Fibroblast of lung (primary cell): Measurements from ENCODE around the gene IER5L. TPM values are rescaled to one million over a fixed set of nuclear protein-coding genes. Genes with fewer than 3 reads are reported as not detected.

ENCODE experiments used
- DNase-seq, 2 donors: peaks; one replicate each; pipeline versions ENCODE4 v3.0.0 to v3.0.0-alpha.2; 2010; ENCODE audit warnings: low read depth in 2 of 2
- H2AFZ ChIP-seq: 2 replicates; pipeline ENCODE4 v1.5.1; 2012; ENCODE audit warnings: low read length, control low read depth, inconsistent platforms
- H3K27ac ChIP-seq: 2 replicates; pipeline ENCODE4 v1.5.1; 2011; ENCODE audit warnings: low read length, control low read depth; ENCODE audit not compliant: insufficient read depth
- H3K27me3 ChIP-seq: 2 replicates; pipeline ENCODE4 v1.5.1; 2011; ENCODE audit warnings: mild to moderate bottlenecking, low read length; ENCODE audit not compliant: control insufficient read depth, insufficient read depth
- H3K36me3 ChIP-seq: 2 replicates; pipeline ENCODE4 v1.5.1; 2011; ENCODE audit warnings: low read length; ENCODE audit not compliant: control insufficient read depth, insufficient read depth
- H3K4me1 ChIP-seq: 2 replicates; pipeline ENCODE4 v1.5.1; 2011; ENCODE audit warnings: low read length; ENCODE audit not compliant: control insufficient read depth, insufficient read depth; ENCODE audit errors: extremely low read depth
- H3K4me2 ChIP-seq: 2 replicates; pipeline ENCODE4 v1.5.1; 2011; ENCODE audit warnings: low read length, control low read depth; ENCODE audit not compliant: insufficient read depth; ENCODE audit errors: extremely low read depth
- H3K4me3 ChIP-seq, 4 experiments: fragments of 200-600 bp in 1 of 4; sonication (generic) in 1 of 4; replicated peaks in 1 of 4; 2 replicates each; pipeline ENCODE4 v1.5.1; 2011 to 2016; ENCODE audit warnings: low read length in 4 of 4, low read depth in 3 of 4, mild to moderate bottlenecking in 3 of 4, control low read depth in 2 of 4, inconsistent platforms in 1 of 4, mixed read lengths in 1 of 4; ENCODE audit not compliant: insufficient read depth in 1 of 4; ENCODE audit errors: control extremely low read depth in 1 of 4
- H3K79me2 ChIP-seq: 2 replicates; pipeline ENCODE4 v1.5.1; 2012; ENCODE audit warnings: mild to moderate bottlenecking, low read length, inconsistent platforms; ENCODE audit not compliant: control insufficient read depth, insufficient read depth
- H3K9ac ChIP-seq: 2 replicates; pipeline ENCODE4 v1.5.1; 2011; ENCODE audit warnings: mild to moderate bottlenecking, low read length, control low read depth; ENCODE audit not compliant: insufficient read depth
- H3K9me3 ChIP-seq: 2 replicates; pipeline ENCODE4 v1.5.1; 2012; ENCODE audit warnings: low read depth, low read length; ENCODE audit not compliant: control insufficient read depth, insufficient read depth
- H4K20me1 ChIP-seq: 2 replicates; pipeline ENCODE4 v1.5.1; 2011; ENCODE audit warnings: low read length; ENCODE audit not compliant: control insufficient read depth, insufficient read depth; ENCODE audit errors: extremely low read depth
- EZH2 ChIP-seq: IDR thresholded peaks from 2 replicates; pipeline ENCODE4 v1.5.1; 2012; ENCODE audit warnings: low read length, control low read depth, mild to moderate bottlenecking; ENCODE audit errors: missing control alignments
- polyA plus RNA-seq, 2 donors: library from polyadenylated mRNA; depleted of rRNA in 1 of 2; stranded (reverse) in 1 of 2; unstranded in 1 of 2; fragments of >200 nt; gene quantifications; 2 replicates each; pipeline ENCODE4 v1.2.1, GENCODE V29; 2011 to 2012; ENCODE audit warnings: missing spikeins in 1 of 2
- total RNA-seq: library from RNA; depleted of rRNA; stranded (reverse); fragments of >200 nt; gene quantifications from 2 replicates; pipeline ENCODE4 v1.2.1, GENCODE V29; 2014
- TF ChIP-seq, protein P1 (sequence below), 2 donors: IDR thresholded peaks in 1 of 2; conservative IDR thresholded peaks in 1 of 2; 1 replicate in 1 of 2; 2 replicates in 1 of 2; pipeline ENCODE4 v1.5.1; 2011 to 2012; ENCODE audit warnings: low read length in 2 of 2, control low read depth in 1 of 2, inconsistent platforms in 1 of 2, low read depth in 1 of 2, mild to moderate bottlenecking in 1 of 2

The IER5L gene
- total and polyA plus RNA-seq, 2 donors (not counting 1 experiment from before 2014, with no cell fraction given): 9.2 to 71.5 TPM

DNA sequence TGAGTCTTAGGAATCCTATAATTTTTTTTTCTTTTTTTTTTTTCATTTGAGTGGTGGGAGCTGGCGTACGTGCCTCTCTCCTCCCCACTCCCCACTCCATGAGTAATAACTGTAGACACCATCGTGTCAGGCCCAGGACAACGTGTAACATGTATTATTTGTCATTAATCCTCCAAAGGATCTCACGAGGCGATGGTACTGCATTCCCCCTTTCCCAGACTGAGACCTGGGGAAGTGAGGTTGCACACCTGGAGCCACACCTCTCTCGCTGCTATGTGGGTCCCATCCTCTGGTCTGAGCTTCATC lies 6.1 kb upstream of the IER5L start:
- no peaks in the 10 kb centered on the region for H3K36me3 ChIP-seq
- no peak for DNase-seq
- H3K27me3 ChIP-seq: no peaks in the 10 kb centered on the region
- H3K27ac ChIP-seq: no peak overlapping the region
- no peaks in the 10 kb centered on the region for H4K20me1 ChIP-seq
- H3K9me3 ChIP-seq: no peaks in the 10 kb centered on the region
- H3K4me2 ChIP-seq: no peak overlapping the region
- H3K79me2 ChIP-seq: no peaks in the 10 kb centered on the region
- peaks cover 2% of the 10 kb centered on the region for H3K4me1 ChIP-seq
- no peak for TF ChIP-seq EZH2
- TF ChIP-seq, protein P1, sequence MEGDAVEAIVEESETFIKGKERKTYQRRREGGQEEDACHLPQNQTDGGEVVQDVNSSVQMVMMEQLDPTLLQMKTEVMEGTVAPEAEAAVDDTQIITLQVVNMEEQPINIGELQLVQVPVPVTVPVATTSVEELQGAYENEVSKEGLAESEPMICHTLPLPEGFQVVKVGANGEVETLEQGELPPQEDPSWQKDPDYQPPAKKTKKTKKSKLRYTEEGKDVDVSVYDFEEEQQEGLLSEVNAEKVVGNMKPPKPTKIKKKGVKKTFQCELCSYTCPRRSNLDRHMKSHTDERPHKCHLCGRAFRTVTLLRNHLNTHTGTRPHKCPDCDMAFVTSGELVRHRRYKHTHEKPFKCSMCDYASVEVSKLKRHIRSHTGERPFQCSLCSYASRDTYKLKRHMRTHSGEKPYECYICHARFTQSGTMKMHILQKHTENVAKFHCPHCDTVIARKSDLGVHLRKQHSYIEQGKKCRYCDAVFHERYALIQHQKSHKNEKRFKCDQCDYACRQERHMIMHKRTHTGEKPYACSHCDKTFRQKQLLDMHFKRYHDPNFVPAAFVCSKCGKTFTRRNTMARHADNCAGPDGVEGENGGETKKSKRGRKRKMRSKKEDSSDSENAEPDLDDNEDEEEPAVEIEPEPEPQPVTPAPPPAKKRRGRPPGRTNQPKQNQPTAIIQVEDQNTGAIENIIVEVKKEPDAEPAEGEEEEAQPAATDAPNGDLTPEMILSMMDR (conservative IDR thresholded peaks at IDR 0.05 in 1 of 2, IDR thresholded peaks at IDR 0.05 in 1 of 2; ENCODE audit: low read depth in 1 of 2, low read length in 2 of 2): no peak
- no peak overlapping the region for H3K4me3 ChIP-seq
- no peak overlapping the region for H2AFZ ChIP-seq
- no peak overlapping the region for H3K9ac ChIP-seq

DNA sequence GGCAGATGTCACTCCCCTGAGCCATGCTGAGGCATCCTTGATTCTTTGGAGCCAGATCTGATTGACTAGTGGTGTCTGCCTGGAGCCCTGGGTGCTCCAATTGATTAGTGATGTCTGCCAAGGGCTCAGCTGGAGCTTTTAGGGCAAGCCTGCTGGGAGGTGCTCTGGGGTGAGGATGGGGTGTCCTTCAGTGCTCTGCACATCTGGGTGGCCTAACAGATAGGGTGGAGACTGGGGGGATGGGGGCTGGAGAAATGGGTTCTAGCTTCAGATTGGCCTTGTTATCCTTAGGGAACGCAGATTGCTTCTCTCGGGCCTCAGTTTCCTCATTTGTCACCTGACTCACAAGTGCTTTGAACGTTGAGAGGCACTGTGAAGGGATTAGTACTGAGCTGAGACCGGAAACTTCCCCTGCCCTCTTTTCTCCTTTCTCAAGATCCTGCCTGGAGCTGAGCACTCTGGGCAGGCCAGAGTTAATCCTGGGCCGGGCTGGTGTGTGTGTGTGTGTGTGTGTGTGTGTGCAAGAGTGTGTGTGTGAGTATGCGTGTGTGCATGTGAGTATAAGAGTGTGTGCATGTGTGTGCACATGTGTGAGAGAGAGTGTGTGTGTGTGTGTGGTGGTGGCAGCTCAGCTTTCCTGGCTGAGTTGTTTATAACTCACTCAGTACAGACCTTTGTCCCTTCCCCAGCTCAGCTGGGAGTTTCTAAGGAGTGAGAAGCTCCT lies 5.6 kb upstream of the IER5L start:
- H3K79me2 ChIP-seq: no peaks in the 10 kb centered on the region
- TF ChIP-seq EZH2: no peak
- TF ChIP-seq, protein P1 (conservative IDR thresholded peaks at IDR 0.05 in 1 of 2, IDR thresholded peaks at IDR 0.05 in 1 of 2; ENCODE audit: low read depth in 1 of 2, low read length in 2 of 2): no peak
- no peak overlapping the region for H3K9ac ChIP-seq
- no peak overlapping the region for H2AFZ ChIP-seq
- no peak for DNase-seq
- no peaks in the 10 kb centered on the region for H4K20me1 ChIP-seq
- H3K27me3 ChIP-seq: no peaks in the 10 kb centered on the region
- H3K9me3 ChIP-seq: no peaks in the 10 kb centered on the region
- no peak overlapping the region for H3K4me3 ChIP-seq
- peaks cover 2% of the 10 kb centered on the region for H3K4me1 ChIP-seq
- no peaks in the 10 kb centered on the region for H3K36me3 ChIP-seq
- H3K27ac ChIP-seq: no peak overlapping the region
- H3K4me2 ChIP-seq: no peak overlapping the region

DNA sequence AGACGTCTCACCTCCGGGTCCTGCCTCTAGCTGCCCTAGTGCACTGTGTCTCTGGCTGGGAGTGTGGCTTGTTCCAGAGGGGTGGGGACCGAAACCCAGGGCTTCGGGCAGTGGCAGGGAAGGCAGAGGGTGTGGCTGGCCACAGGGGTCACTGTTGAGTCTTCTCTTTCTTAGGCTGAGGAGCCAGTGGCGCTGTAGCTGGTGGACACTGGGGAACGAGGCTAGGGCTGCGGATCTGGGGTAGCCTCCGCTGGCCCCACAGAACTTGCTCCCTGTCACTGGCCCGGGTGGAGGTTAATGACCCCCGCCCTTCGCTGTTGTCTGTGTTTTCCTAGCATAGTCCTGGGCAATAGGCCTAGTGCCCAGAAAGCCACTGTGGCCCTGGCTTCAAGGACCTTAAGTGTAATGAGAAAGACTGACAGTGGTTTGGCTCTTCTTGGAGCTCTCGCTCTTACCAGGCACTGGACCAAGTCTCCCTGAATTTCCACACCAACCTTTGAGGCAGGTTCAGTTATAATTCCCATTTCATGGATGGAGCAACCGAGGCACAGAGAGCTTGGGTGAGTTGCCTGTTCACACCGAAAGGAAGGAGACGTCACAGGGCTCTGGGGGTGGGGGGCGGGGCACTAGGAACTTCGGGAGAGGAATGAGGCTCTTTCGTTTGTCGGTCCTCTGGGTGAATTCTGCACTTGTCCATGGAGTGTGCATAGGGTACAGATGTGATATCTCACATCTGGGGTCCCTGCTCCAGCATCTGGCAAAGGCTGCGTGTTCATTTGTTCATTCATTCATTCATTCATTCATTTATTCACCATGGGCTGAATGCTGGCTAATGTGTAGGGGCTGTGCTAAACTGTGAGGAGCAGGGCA lies 4.8 kb upstream of the IER5L start:
- Histone ChIP-seq H3K79me2 (peaks cover 1% of the 10 kb centered on the region), H3K4me2 (no peak overlapping the region), H4K20me1 (no peaks in the 10 kb centered on the region), H3K27me3 (no peaks in the 10 kb centered on the region), H3K4me1 (peaks cover 6% of the 10 kb centered on the region), H2AFZ (no peak overlapping the region), H3K9ac (no peak overlapping the region), H3K4me3 (no peak overlapping the region), H3K27ac (no peak overlapping the region), H3K9me3 (no peaks in the 10 kb centered on the region), H3K36me3 (no peaks in the 10 kb centered on the region)
- TF ChIP-seq, protein P1 (conservative IDR thresholded peaks at IDR 0.05 in 1 of 2, IDR thresholded peaks at IDR 0.05 in 1 of 2; ENCODE audit: low read depth in 1 of 2, low read length in 2 of 2): peak; percentile 25 to 33
- TF ChIP-seq EZH2: no peak
- no peak for DNase-seq
